Measurements from ENCODE around the gene ADAMTSL1.

GRCh38 chr9:18909140-18910018, 435.4 kb downstream of the ADAMTSL1 start:
- TF ChIP-seq CTCF (IDR thresholded peaks at IDR 0.05): no peak
- no peak for TF ChIP-seq EP300 (IDR thresholded peaks at IDR 0.05; ENCODE audit: low read depth)
- TF ChIP-seq POLR2AphosphoS5 (IDR thresholded peaks at IDR 0.05): no peak

Measured in transverse colon (tissue), 4 donors.